Hematopoietic multipotent progenitor cell treated with erythropoietin and hydrocortisone succinate and interleukin-3 and kit ligand, for 4 days (in vitro differentiated cells): ENCODE measurements around the gene GRIK3.
A peak's percentile ranks its signal among the peaks of the same experiment; 100 is the strongest.
"Not testable (repeated sequence)": the region's sequence is repeated elsewhere in the genome, so short reads cannot be mapped to it uniquely, and the experiment has no call there.

Source experiments
- DNase-seq: peaks from one replicate; pipeline ENCODE4 v3.0.0-alpha.2; 2015

Gene GRIK3

GRCh38 chr1:36934061-36934460 lies 100.3 kb downstream of the GRIK3 start:
- no peak for DNase-seq

GRCh38 chr1:36927826-36928225 lies 106.5 kb downstream of the GRIK3 start:
- no peak for DNase-seq

- peak; percentile 22 for DNase-seq
These were observed 109.1 kb downstream of the GRIK3 start for GRCh38 chr1:36925251-36925650.

- DNase-seq, result peak; percentile 79
These were observed 110.0 kb downstream of the GRIK3 start for GRCh38 chr1:36924282-36924811.

GRCh38 chr1:36922593-36923426 lies 111.5 kb downstream of the GRIK3 start:
- no peak for DNase-seq

GRCh38 chr1:36922071-36922470 lies 112.2 kb downstream of the GRIK3 start:
- no peak for DNase-seq

- DNase-seq, result no peak
These were observed 113.4 kb downstream of the GRIK3 start for GRCh38 chr1:36920801-36921405.

GRCh38 chr1:36920371-36920770 lies 113.9 kb downstream of the GRIK3 start:
- DNase-seq, result no peak

GRCh38 chr1:36919491-36920145 lies 114.7 kb downstream of the GRIK3 start:
- no peak for DNase-seq

- DNase-seq, result no peak
These were observed 115.7 kb downstream of the GRIK3 start for GRCh38 chr1:36918604-36919003.

GRCh38 chr1:36916542-36916941 lies 117.8 kb downstream of the GRIK3 start:
- DNase-seq, result not testable (repeated sequence)

GRCh38 chr1:36913484-36914060 lies 120.7 kb downstream of the GRIK3 start:
- no peak for DNase-seq

- DNase-seq, result no peak
These were observed 121.3 kb downstream of the GRIK3 start for GRCh38 chr1:36913016-36913415.

GRCh38 chr1:36912365-36912865 lies 121.9 kb downstream of the GRIK3 start:
- DNase-seq, result no peak

GRCh38 chr1:36911561-36912364 lies 122.6 kb downstream of the GRIK3 start:
- DNase-seq, result no peak

GRCh38 chr1:36910886-36911540 lies 123.3 kb downstream of the GRIK3 start:
- DNase-seq, result no peak

- no peak for DNase-seq
These were observed 124.2 kb downstream of the GRIK3 start for GRCh38 chr1:36909946-36910725.

GRCh38 chr1:36909359-36909758 lies 125.0 kb downstream of the GRIK3 start:
- DNase-seq, result not testable (repeated sequence)

GRCh38 chr1:36908096-36908495 lies 126.2 kb downstream of the GRIK3 start:
- no peak for DNase-seq

GRCh38 chr1:36906555-36906954 lies 127.8 kb downstream of the GRIK3 start:
- no peak for DNase-seq

GRCh38 chr1:36905941-36906340 lies 128.4 kb downstream of the GRIK3 start:
- no peak for DNase-seq
